NOMO-1 (cell line): ENCODE measurements around the gene LRRC2.
"Not testable (repeated sequence)": the region's sequence is repeated elsewhere in the genome, so short reads cannot be mapped to it uniquely, and the experiment has no call there.

Experiments
- DNase-seq, 2 experiments: peaks; one replicate each; lab custom pipeline; 2025; ENCODE audit not compliant: unreplicated experiment in 2 of 2; lab: John Stamatoyannopoulos, UW

Gene LRRC2

DNA sequence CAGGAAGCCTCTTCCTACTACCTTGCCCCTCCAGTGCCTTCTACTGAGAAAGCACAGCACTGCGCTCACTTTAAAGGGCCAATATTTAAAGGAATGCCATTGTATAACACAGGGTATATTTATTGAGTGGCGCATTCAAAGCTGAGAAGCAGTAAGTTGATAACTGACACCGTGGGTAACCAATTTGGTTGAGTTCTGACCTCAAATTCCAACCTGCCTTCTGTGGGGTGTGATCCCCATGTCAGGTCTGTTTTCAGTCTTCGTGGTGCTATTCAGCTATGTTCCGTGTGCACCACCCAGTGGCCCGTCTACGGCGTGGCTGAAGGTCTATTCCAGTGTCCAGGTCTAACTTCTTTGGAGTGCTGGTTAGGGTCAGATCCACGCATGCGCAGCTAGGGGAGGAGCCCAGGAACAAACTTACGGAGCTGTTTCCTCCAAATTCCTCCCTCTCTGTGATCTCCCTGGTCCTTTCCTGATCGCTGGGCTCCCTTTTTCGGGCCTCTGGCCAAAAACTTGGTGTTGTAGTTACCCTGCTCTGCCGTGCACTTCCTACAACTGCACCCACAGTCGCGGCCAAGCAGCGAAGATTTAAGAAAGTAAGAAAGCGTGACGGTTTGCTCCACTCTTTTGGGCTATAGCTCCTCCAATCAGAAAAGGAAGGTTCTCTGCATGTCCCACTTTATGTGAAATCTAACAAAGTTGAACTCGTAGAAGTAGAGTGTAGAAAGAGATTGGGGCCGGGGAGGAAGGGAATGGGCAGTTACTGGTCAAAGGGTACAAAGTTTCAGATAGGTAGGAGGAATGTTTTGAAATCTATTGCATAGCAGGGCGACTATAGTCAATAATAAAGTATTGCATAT lies 7.7 kb downstream of the LRRC2 start:
- DNase-seq = peak; percentile 85 to 93

DNA sequence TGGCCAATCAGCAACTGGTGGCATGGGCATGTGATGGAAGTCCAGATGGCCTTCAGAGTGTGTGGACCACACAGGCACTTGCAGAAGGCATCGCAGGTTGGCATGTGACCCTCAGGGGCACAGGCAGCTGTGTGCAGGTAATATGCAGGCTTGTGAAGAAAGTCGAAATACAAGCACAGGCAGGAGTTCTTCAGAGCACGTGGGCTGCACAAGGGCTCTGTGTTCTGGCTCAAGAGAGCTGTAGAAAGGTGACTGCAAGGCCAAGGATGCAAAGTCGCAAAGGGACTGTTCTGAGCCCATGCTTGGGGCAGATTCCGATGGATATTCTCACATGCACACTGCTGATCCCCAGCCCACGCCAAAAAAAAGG lies 8.3 kb downstream of the LRRC2 start:
- DNase-seq = no peak

DNA sequence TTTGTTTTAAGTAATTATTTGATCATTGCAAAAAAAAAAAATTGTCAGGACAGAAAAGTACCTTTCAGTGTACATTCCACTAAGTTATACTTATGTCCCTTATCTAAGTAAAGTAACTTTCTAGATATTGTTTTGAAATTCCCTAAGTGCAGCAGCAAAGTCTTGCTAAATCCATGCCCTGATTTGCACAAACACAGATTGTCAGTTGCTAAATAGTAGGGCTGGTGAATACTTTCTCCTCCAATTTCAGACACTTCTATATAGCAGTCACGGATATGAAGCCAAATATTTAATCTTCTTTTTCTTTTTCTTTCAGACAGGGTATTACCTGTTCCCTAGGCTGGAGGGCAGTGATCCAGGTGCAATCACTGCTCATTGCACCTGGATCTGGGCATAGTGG lies 12.9 kb downstream of the LRRC2 start:
- DNase-seq = no peak

DNA sequence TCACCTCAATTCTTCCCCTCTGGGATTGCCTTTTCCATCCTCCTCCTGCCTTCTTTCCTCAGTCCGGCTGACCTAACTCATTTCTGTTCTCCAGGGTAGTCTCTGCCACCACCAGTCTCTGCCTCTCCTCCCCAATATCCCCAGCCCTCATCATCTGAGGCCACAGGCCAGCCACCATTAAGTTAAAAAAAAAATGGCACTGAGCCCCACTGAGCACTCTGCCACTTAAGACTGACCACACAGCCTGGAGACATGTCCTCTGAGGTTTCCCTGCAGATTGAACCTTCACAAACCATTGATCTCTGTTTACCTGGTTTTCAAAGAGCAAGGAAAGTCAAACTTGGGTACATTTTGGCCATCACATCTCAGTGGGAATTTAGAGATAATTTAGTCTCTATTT lies 13.6 kb downstream of the LRRC2 start:
- no peak for DNase-seq

DNA sequence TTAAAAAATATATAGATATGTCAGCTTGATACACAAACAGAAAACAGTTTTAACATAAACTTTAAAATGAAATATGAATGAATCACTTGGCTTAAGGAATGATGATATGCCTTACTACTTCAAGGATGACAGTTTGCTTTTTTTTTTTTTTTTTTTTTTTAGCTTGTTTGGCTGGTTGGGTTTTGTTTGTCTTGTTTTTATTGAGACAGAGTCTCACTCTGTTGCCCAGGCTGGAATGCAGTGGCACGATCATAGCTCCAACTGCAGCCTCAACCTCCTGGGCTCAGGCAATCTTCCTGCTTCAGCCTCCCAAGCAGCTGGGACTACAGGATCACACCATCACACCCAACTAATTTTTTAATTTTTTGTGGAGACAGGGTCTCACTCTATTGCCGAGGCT lies 14.5 kb downstream of the LRRC2 start:
- DNase-seq = no peak

DNA sequence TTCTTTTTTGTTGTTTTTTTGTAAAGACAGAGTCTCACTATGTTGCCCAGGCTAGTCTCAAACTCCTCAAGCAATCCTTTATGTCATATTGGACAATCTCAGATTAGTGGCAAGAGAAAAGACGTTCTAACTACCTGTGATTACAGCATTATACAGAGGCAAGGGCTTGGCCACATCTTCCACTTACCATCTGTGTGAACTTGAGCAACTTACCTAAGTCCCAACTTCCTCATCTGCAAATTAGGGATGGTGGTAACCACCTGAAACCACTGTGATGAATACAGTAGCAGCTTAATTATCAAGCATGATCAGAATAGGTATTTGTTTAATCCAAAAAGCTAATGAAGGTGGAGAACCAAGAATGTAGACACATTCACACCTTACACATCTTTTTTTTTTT lies 16.1 kb downstream of the LRRC2 start:
- no peak for DNase-seq

DNA sequence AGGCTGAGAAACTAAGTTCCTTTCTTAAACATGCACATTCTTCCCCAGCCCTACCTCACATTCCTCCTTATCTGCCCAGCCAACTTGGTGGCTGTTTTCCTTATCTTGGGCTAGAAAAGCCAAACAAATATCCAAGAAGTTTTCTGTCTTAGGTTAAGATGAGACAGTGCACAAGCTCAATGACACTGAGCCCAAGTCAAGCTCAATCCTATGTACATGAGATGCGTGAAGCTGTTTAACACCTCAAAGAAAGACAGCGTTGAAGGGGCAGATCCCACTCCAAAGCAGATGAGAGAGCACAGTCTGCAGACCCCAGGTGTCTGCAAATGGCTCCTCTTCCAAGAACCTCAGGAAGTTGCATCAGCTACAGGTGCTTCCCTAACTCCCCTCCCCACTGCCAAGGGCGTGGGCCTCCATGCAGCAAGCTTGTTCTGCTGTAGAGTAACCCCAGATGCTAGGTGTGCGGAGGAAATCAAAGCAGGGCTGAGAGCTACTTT lies 16.6 kb downstream of the LRRC2 start:
- DNase-seq = no peak

DNA sequence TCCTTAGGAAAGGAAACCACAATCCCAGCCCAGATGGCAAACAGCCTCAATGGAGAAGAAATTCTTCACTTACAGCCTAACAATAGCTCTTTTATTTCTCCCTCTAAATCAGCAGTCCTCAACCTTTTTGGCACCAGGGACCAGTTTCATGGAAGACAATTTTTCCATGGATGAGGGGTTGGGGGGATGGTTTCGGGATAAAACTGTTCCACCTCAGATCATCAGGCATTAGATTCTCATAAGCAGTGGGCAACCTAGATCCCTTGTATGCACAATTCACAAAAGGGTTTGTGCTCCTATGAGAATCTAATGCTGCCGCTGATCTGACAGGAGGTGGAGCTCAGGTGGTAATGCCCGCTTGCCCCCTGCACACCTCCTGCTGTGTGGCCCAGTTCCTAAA lies 17.5 kb downstream of the LRRC2 start:
- not testable (repeated sequence) for DNase-seq

DNA sequence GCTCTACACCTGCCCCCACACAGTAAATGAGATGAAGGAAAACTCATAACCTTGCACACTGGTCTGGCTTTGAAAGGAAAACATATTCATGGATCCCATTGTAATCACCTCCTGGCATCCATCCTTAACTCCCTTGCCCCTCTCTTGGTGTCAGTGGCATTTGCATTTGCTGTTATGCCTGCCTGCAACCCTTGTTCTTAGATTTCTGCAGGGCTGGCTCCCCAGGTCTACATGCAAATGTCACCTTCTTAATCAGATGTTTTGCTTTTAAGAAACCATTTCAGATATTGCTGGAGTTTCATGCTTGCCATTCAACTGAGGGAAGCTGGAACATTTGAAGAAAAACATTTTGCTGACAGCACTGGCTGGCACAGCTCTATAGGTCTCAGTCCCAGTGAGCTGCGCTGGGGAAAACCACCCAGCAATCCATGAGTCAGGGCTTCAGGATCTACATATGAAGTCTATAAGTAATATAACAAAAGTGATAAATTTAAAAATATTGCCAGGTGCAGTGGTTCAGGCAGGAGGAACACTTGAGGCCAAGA lies 19.1 kb downstream of the LRRC2 start:
- DNase-seq = no peak

DNA sequence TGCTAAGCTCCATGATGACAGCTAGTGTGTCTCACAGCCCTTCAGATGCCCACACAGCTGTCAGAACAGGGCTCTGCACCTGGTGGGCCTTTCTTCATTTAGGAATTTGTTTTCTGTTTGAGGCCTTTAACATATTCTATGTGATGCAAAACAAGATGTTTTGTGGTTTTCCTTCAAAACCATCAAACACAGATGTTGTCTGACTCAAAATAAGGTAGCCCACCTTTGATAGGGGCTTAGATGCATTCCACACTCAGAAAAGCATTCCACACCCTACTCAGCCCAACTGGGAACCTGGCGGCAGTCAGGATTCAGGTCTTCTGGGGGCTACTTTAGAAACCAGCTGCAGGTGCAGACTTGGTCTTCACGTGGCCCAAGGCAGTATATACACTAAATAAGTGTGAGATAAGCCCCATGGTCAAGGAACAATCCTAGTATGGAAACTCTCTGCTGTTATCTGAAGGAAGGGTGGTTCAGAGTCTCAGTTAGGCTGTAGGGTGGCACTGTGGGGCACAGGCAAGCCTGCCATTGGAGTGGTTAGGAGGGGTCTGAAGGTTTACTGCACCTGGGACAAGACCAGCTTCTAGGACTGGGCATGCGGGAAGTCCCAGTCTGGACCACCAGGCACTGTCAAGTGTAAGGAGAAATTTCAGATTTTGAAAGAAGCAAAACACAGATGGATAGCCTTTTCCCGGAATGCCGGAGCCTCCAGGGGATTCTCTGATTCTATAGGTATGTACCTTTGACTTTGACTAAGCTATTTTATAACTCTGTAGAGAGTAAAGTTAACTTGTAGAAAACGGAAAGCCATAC lies 20.1 kb downstream of the LRRC2 start:
- no peak for DNase-seq

DNA sequence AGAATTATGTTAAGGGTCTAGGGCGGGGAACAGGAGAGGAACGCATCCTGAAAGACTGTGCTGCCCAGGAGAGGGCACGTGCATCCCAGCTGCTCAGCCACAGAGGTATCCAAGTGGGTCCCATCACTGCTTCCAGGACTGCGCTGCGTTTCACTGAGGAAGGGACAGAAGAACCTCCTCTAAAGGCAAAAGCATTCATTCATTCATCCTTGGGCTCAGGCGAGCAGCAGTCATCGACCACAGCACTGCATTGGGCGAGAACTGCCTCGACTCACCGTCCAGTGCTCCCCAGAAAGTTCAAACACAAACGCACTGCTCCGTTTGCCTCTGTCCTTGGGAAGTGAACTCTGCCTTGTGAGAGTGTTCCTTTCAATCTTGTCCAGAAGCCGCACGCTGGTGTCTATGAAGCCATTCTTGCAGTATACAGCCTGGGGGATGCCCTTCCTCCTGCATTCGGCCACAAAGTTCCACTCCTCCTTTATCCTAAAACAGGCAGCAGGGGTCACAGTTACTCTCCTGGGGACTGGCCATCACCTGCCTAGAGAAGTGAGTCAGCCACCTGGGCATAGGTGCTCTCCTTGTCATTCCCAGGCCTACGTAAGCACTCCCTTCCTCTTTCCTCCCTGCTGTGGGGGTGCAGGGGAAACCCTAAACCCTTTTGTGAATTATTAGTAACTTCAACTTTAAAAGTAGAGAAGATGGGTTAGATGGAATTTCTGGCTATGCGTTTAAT lies 21.2 kb downstream of the LRRC2 start:
- DNase-seq = no peak

DNA sequence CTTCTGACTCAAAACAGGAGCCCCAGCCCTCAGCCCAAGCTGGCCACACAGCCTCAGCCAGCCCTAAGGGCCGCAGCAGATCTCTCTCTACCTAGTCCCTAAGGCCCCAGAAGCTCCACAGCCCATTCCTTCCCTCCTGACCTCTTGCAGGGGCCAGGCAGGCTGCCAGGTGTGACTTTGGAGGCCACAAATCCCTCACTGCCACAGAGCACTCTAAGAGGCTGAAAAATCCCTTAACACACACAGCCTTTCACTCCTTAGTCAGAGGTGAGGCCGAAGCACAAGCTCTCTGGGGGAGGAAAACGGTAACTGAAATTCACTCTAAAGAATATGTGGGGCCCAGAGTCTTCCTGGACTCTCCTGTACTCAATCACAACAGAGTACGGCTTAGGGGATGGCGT lies 23.3 kb downstream of the LRRC2 start:
- DNase-seq = no peak

DNA sequence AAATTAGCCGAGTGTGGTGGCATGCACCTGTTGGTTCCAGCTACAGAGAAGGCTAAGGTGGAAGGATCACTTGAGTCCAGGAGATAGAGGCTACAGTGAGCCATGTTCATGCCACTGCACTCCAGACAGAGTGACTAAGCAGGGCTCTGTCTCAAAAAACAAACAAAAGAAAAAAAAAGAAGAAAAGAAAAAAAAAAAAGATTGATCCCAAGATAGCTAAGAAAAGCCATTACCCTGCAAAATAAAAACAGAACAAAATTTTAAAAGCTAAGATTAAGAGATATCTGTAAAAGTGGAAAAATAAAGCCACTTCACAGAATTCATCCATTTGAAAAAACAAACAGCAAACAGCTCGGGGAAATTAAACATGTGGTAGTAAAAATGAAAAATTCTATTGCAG lies 23.8 kb downstream of the LRRC2 start:
- DNase-seq = no peak

DNA sequence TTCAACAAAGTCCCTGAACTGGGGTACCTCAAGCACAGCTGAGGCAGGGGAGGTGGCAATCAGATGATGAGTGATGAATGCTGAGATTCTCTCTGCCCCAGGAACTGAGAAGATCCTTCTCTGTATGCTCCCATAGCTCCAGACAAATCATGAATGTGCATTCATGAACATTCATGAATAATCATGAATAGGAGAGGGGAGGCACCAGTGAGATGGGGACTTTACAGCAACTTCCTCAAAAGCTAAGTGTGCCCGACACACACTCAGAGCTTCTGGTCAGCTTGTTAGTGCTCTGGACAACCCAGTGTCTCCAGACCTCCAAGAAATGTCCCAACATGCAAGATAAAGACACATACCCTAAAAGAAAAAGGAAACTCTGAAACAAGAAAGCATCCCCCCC lies 24.3 kb downstream of the LRRC2 start:
- DNase-seq = no peak

DNA sequence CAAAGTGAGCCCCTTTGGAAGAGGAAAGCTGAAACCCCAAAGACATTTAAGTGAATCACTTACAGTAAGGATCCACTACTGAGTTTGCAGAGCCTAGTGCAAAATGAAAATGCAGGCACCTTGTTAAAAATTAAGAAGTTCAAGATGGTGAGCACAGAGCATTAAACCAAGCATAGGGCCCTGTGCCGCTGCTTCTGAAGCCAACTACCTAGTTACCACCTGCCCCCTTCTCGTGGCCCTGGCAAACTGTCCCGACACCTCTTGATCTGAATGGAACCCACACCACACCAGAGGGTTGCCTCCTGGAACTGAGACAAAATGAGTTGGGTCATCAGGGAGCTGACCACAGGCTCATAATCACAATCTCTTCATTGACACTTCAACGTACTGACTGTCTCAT lies 25.6 kb downstream of the LRRC2 start:
- no peak for DNase-seq

DNA sequence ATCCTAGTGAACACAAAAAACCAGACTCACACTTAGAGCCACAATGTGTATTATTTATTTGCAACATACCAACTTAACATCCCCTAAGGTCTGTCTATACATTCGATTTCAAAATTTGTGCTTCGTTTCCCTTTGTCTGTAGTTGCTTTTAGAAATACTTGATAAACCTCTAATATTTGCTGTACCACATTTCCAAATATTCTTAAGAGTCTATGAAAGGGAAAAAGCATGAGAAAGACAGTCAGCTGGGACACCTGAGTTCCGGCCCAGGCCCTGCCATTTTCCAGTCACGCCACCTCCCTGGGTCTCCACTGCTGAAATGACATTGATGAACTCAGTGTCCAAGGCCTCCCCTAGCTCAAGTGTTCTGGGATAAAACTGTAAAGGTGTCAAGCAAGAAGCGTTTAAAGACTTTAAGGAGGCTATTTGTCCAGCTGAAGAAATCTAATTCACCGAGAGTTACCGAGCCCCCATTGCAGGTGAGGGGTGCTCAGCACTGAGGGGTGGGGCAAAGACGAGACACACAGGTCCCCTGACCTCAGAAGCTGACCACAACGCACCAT lies 26.6 kb downstream of the LRRC2 start:
- DNase-seq = no peak

DNA sequence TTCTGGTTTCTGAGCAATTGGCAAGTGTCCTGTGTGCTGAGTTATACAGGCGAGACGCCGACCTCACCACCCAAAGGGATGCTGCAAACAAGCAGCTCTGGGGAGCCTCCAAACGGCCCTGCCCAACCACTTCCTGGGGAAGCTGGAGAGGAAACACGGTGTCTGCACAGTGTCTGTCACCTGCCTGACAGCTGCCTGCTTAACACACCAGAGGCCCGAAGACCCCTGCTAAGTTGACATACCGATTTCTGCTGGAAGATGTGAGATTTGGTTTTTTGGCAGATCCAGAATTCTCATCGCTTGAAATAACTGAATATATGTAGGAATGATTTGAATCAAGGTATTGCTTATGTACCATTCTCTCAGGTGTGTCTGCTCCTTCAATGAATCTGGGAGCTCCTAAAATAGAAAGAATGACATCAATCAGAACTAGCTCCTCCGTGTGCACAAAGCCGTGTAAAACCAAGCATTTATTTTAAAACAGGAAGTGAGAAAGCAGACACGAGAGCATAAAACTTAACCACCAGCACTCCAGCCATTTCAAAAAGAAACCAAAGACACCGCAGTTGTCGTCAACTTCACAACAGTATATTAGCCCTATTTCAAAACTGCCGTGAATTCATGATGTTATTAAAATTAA lies 27.2 kb downstream of the LRRC2 start:
- peak; percentile 66 to 93 for DNase-seq

DNA sequence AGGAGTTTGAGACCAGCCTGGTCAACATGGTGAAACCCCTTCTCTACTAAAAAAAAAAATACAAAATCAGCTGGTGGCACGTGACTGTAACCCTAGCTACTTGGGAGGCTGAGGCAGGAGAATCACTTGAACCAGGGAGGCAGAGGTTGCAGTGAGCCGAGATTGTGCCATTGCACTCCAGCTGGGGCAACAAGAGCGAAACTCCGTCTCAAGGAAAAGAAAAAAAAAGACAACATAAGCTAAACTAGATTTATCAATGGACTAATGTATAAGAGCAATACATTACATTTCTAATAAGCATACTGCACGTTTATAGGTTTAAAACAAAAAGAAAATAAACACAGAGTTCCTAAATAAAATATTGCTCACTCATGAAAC lies 27.7 kb downstream of the LRRC2 start:
- DNase-seq = not testable (repeated sequence)

DNA sequence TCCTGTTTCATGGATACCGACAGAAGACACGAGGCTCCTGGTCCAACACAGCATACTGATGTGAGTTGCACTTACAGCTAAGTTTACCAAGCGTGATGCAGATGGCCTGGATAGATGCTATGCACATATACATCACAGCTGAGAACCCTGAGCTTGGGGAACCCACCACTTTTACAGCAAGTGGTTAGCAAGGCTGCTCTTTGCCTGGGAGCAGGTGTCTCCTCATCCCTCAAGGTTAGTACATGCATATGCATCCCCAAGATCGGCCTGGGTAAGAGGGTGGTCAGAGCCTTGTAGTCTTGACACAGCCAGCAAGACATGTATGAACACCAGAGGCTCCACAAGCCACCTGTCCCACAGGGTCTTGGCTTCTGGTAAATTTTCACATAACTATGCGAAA lies 28.3 kb downstream of the LRRC2 start:
- no peak for DNase-seq

DNA sequence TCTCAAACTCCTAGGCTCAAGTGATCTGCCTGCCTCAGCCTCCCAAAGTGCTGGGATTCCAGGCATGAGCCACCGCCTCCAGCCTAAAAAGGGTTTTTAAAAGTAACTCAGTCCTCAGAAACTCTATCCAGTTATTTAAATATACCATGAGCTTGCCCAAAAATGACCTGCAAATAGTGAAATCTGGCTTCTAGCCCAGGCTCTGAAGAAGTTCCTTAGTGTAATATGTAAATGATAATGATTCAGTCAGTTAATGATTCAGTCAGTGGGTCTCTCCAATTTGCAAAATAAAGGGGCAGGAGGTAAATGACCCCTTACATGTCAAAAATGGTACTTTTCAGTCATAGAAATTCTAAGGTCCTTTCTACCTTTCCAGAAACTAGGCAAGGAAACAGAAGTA lies 28.8 kb downstream of the LRRC2 start:
- no peak for DNase-seq
